GM12875 (cell line): ENCODE data around the gene CCDC33.

Experiments used
- H3K4me3 ChIP-seq: one replicate; pipeline ENCODE4 v1.5.1; 2011; ENCODE audit warnings: low read depth, low read length, control low read depth
- CTCF ChIP-seq: IDR thresholded peaks from 2 replicates; pipeline ENCODE4 v1.5.1; 2011; ENCODE audit warnings: low read depth, mild to moderate bottlenecking, control low read depth, inconsistent platforms, low read length, moderate library complexity, borderline replicate concordance; ENCODE audit not compliant: insufficient read depth

CCDC33 gene

DNA sequence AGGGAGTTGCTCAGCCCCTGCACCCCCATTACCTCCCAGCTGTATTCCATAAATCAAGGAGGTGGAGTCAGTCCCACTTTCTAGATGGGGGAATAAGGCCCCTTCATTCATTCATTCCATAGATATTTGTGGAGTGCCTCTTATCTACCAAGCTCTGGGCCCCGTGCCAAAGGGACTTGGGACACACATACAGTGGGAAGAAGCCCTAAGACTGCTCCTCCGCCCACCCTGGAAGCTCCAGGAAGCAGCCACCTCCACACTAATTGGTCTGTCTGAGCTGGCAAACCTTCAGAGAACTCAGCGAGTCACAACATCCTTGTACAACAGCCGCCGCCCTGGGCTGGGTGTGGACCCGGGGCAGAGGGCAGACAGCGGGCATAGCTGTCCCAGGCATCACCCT, 40.0 kb upstream of the CCDC33 start:
- no peak overlapping the region for H3K4me3 ChIP-seq
- TF ChIP-seq CTCF, result no peak

- no peak for TF ChIP-seq CTCF
- no peak overlapping the region for H3K4me3 ChIP-seq
These were observed 38.8 kb upstream of the CCDC33 start for GRCh38 chr15:74197176-74197965.

DNA sequence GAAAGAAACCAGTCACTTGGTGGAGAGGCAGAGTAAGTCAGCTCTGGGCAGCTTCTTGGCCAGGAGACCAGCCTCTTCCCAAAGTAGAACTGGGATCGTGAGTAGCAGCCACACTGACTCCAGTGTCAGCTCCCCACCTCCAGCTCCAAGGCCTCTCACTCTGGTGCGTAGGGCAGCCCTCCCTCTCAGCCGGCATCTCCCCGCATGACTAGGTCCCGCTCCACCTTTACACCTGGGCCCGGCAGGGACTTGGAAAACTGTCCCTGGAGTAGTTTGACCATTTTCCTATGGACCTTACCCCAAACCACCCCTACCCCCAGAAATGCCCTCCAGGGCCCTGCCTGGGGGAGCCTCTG, 36.9 kb upstream of the CCDC33 start:
- no peak overlapping the region for H3K4me3 ChIP-seq
- no peak for TF ChIP-seq CTCF

DNA sequence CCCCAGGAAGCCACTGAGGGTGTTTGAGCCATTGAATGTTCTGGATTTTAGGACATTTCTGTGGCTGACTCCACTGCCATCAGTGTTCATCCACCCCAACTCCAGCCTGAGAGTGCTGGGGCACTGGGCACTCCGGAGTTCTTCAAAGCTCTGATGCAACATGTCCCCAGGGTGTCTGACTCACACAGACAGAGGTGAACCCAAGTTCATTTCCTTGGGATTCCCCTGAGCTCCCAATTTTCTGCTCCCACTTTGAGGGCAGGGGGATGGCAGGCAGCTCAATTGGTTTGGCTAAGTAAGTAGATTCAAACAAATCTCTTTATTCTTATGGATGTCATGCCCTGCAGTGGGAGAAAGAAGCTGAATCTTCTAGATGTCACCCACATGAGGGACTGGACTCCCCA, 35.7 kb upstream of the CCDC33 start:
- no peak overlapping the region for H3K4me3 ChIP-seq
- TF ChIP-seq CTCF, result no peak

DNA sequence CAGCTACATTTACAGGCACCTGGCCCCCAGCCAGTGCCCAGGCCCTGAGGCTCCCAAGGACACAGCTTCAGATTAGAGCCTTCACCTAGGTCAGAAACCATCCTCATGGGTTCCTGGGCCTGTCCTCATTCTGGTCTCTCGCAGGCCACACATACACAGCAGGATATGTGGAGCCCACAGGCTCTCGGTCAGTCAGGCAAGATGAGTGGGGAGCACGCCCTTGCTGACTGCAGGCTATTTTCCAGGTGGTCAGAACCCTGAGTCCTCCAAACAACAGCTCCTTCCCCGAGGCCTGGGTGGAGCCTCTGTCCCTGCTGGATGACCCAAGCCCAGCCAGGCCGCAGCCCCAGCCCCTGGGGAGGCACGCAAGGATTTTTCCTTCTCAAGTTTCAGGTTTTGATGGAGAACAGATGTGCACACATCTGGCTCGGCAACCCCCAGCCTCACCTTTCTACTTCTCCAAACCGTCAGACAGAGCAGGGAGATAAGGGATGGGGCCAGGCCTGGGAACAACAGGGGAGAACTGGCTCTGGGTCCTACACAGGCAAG, 35.2 kb upstream of the CCDC33 start:
- no peak overlapping the region for H3K4me3 ChIP-seq
- TF ChIP-seq CTCF, result no peak

- no peak overlapping the region for H3K4me3 ChIP-seq
- TF ChIP-seq CTCF, result no peak
These were observed 34.3 kb upstream of the CCDC33 start for GRCh38 chr15:74201710-74202420.
